Activated B cell treated with CpG ODN at 0.5 μM for 24 hours (primary cell): Measurements from ENCODE around the gene SETD1A. TPM values are rescaled to one million over a fixed set of nuclear protein-coding genes. Genes with fewer than 3 reads are reported as not detected.

ENCODE experiments used
- ATAC-seq: fragments of 200-7000 bp; cut with Tn5 transposase; one replicate; pipeline ENCODE4 v1.10.0; 2021; ENCODE audit warnings: low read depth, mild to moderate bottlenecking, moderate library complexity
- CTCF ChIA-PET: fragments of 350-600 bp; sonication (Branson Sonifier 250); formaldehyde crosslinking; loops from one replicate; lab custom pipeline; 2021; ENCODE audit warnings: antibody characterized with exemption; lab: Charles Lee
- POLR2A ChIA-PET: fragments of 350-600 bp; sonication (Branson Sonifier 250); formaldehyde crosslinking; loops from one replicate; lab custom pipeline; 2021; ENCODE audit warnings: antibody characterized with exemption; lab: Charles Lee
- DNase-seq: peaks from one replicate; pipeline ENCODE4 v3.0.0; 2022
- H3K27ac Mint-ChIP-seq: one replicate; pipeline ENCODE4 v1.8.0; 2020; ENCODE audit warnings: mixed read lengths
- H3K27me3 Mint-ChIP-seq: one replicate; pipeline ENCODE4 v1.8.0; 2021; ENCODE audit warnings: mixed read lengths
- H3K36me3 Mint-ChIP-seq: one replicate; pipeline ENCODE4 v1.8.0; 2021; ENCODE audit warnings: low read depth, mixed read lengths
- H3K4me1 Mint-ChIP-seq: one replicate; pipeline ENCODE4 v1.8.0; 2021; ENCODE audit warnings: mixed read lengths
- H3K4me3 Mint-ChIP-seq: one replicate; pipeline ENCODE4 v1.8.0; 2020; ENCODE audit warnings: mild to moderate bottlenecking, mixed read lengths
- H3K9me3 Mint-ChIP-seq: one replicate; pipeline ENCODE4 v1.8.0; 2020; ENCODE audit warnings: mixed read lengths
- CTCF ChIP-seq: fragments of 200-600 bp; IDR thresholded peaks from one replicate; pipeline ENCODE4 v1.8.0; 2022; ENCODE audit warnings: antibody characterized with exemption, mild to moderate bottlenecking
- intact Hi-C: fragments of 100-400 bp; cut with micrococcal nuclease; formaldehyde crosslinking; loops from one replicate; pipeline ENCODE4 v1.15.1; 2024
- total RNA-seq: library from RNA; stranded (reverse); gene quantifications from 2 replicates; pipeline ENCODE4 v1.2.3, GENCODE V29; 2022

SETD1A gene
- total RNA-seq, 1 donor from 2014 or later, result 32.8 TPM

- Mint-ChIP-seq H3K4me3 (no peak overlapping the region), H3K9me3 (no peaks in the 10 kb centered on the region), H3K36me3 (no peaks in the 10 kb centered on the region), H3K27ac (no peak overlapping the region), H3K27me3 (peaks cover 15% of the 10 kb centered on the region), H3K4me1 (no peaks in the 10 kb centered on the region)
- POLR2A ChIA-PET, result no interaction called here
- ATAC-seq (no peak), DNase-seq (no peak)
- CTCF ChIA-PET, result no interaction called here
- intact Hi-C loops, result no loop called here
- TF ChIP-seq CTCF, result no peak
These were observed 47.1 kb downstream of the SETD1A start for GRCh38 chr16:31004658-31005057.

GRCh38 chr16:31005350-31006085, 48.0 kb downstream of the SETD1A start:
- no peaks in the 10 kb centered on the region for H3K9me3 Mint-ChIP-seq
- no peaks in the 10 kb centered on the region for H3K36me3 Mint-ChIP-seq
- H3K27me3 Mint-ChIP-seq, result peaks cover 20% of the 10 kb centered on the region
- ChIA-PET CTCF (no interaction called here), POLR2A (no interaction called here)
- TF ChIP-seq CTCF, result no peak
- no peak overlapping the region for H3K4me3 Mint-ChIP-seq
- ATAC-seq (no peak), DNase-seq (no peak)
- no peak overlapping the region for H3K27ac Mint-ChIP-seq
- H3K4me1 Mint-ChIP-seq, result peaks cover 2% of the 10 kb centered on the region
- intact Hi-C loops, result no loop called here

GRCh38 chr16:31006086-31006385, 48.5 kb downstream of the SETD1A start:
- H3K27me3 Mint-ChIP-seq, result peaks cover 23% of the 10 kb centered on the region
- H3K4me3 Mint-ChIP-seq, result no peak overlapping the region
- ChIA-PET POLR2A (no interaction called here), CTCF (no interaction called here)
- ATAC-seq (no peak), DNase-seq (no peak)
- TF ChIP-seq CTCF, result no peak
- H3K36me3 Mint-ChIP-seq, result no peaks in the 10 kb centered on the region
- intact Hi-C loops, result no loop called here
- peaks cover 5% of the 10 kb centered on the region for H3K4me1 Mint-ChIP-seq
- H3K9me3 Mint-ChIP-seq, result no peaks in the 10 kb centered on the region
- no peak overlapping the region for H3K27ac Mint-ChIP-seq

- Mint-ChIP-seq H3K27me3 (peaks cover 29% of the 10 kb centered on the region), H3K36me3 (no peaks in the 10 kb centered on the region), H3K4me3 (no peak overlapping the region), H3K27ac (no peak overlapping the region), H3K4me1 (peaks cover 11% of the 10 kb centered on the region), H3K9me3 (no peaks in the 10 kb centered on the region)
- DNase-seq (no peak), ATAC-seq (no peak)
- CTCF ChIA-PET, result no interaction called here
- POLR2A ChIA-PET, result no interaction called here
- TF ChIP-seq CTCF, result no peak
- intact Hi-C loops, result no loop called here
These were observed 49.0 kb downstream of the SETD1A start for GRCh38 chr16:31006589-31006988.

- ATAC-seq, result no peak
- CTCF ChIA-PET, result no interaction called here
- POLR2A ChIA-PET, result no interaction called here
- H3K27ac Mint-ChIP-seq, result no peak overlapping the region
- H3K4me3 Mint-ChIP-seq, result no peak overlapping the region
- H3K9me3 Mint-ChIP-seq, result no peaks in the 10 kb centered on the region
- DNase-seq, result no peak
- peaks cover 35% of the 10 kb centered on the region for H3K27me3 Mint-ChIP-seq
- H3K36me3 Mint-ChIP-seq, result no peaks in the 10 kb centered on the region
- peaks cover 13% of the 10 kb centered on the region for H3K4me1 Mint-ChIP-seq
- no peak for TF ChIP-seq CTCF
- intact Hi-C loops, result no loop called here
These were observed 50.1 kb downstream of the SETD1A start for GRCh38 chr16:31007684-31008083.
